Smooth muscle cell of the brain vasculature (primary cell): Measurements from ENCODE around the gene SETMAR.
"Not testable (repeated sequence)": the region's sequence is repeated elsewhere in the genome, so short reads cannot be mapped to it uniquely, and the experiment has no call there.

Experiments used
- DNase-seq: peaks from one replicate; pipeline ENCODE4 v3.0.0-alpha.2; 2012; ENCODE audit warnings: low read depth, low spot score

The SETMAR gene

DNA sequence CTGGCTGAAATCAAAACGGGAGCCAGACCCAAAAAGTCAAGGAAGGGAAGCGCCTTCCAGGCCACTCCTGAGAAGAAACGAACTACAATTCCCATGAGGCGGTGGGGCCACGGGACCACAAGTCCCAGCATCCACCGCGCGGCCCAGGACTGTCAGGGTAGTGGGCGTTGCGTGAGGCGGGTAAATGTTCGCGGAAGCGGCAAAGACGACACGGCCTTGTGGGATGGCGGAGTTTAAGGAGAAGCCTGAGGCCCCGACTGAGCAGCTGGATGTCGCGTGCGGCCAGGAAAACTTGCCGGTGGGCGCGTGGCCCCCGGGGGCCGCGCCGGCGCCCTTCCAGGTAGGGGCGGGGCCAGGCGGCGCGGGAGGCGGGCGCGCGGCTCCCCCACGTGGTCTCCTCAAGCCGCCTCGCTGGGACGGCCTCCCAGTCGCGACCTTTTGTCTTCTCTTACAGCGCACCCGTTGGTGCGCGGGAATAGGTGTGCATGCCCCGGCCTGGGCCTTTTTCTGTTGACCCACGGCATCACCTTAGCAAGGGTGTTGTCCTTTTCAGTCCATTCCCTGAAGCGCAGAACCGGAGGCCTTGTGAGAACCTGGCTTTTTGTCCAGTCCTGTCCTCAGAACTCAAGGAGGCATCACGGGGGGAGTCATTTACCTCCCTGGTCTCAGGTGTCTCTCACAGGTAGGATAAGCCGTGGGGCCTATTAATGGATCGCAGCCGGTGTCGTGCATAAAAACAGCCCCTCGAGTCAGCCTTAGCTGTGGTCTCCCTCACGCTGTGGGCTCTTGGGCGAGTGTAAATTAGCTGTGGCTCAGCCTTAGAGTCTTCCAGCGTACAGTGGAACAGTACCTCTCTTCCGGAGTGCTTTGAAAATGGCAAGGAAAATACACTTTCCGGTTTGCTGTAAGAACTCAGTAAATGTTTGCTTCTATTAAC lies at the start of gene SETMAR:
Gene SETMAR, plus strand, starts transcription at position 183 of the 937 bp plus-strand sequence. Its CDS starts 2 bp downstream, at position 185.
- DNase-seq: peak; percentile 74

DNA sequence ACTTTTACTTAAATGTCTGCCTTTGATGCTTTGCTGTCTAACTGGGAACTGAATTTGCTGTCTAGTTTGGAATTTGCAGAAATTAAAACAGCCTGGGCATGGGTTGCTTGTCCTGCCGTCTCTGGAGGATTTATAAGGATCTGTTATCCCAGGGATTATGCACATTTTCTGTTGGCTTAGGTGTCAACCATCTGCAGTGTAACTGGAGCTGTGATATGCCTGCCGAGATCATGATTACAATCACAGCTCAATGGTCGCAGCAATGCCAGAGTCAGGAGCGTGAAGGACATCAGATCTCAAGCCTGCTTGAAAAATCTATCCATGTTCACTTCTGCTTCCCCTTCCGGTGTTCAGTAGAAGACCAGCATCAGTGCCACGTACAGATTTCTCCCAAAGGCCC lies 41.8 kb upstream of the SETMAR start:
- DNase-seq: no peak

- DNase-seq: no peak
Measured at GRCh38 chr3:4264040-4264439, 39.1 kb upstream of the SETMAR start.

GRCh38 chr3:4270720-4271119 lies 32.4 kb upstream of the SETMAR start:
- no peak for DNase-seq

- DNase-seq: no peak
Measured at GRCh38 chr3:4271834-4272233, 31.3 kb upstream of the SETMAR start.

- DNase-seq: no peak
Measured at GRCh38 chr3:4279516-4280105, 23.6 kb upstream of the SETMAR start.

- no peak for DNase-seq
Measured at GRCh38 chr3:4281991-4282390, 21.2 kb upstream of the SETMAR start.

- DNase-seq: no peak
Measured at GRCh38 chr3:4284865-4285264, 18.3 kb upstream of the SETMAR start.

GRCh38 chr3:4289044-4289443 lies 14.1 kb upstream of the SETMAR start:
- no peak for DNase-seq

DNA sequence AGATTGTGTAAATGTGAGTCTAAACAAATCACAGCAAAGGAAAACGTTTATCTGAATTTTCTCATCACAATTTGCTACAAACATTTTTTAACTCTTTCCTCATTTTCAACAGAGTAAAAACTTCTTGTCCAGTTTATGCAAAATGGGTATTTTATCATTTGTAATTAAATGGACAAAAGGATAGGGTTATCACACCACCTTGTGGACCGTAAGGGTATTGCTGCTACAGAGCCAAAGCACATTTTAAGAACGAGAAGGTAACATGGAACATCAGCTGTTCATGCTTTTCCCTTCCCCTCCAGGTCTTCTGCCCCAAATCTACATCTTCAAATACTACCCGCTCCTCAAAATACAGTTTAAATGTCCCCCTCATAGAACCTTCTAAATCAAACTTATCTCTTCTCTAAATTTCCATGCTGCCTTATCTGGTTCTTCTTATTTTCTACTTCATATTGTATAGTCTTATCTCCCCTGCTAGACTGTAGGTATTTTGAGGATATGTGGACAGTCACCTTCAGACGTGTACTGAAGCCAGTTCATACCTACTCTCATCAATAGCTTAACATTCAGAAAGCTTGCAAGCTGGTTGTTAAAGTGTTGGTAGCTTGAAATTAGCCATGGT lies 12.8 kb upstream of the SETMAR start:
- DNase-seq: peak; percentile 21

GRCh38 chr3:4292301-4292700 lies 10.9 kb upstream of the SETMAR start:
- no peak for DNase-seq

DNA sequence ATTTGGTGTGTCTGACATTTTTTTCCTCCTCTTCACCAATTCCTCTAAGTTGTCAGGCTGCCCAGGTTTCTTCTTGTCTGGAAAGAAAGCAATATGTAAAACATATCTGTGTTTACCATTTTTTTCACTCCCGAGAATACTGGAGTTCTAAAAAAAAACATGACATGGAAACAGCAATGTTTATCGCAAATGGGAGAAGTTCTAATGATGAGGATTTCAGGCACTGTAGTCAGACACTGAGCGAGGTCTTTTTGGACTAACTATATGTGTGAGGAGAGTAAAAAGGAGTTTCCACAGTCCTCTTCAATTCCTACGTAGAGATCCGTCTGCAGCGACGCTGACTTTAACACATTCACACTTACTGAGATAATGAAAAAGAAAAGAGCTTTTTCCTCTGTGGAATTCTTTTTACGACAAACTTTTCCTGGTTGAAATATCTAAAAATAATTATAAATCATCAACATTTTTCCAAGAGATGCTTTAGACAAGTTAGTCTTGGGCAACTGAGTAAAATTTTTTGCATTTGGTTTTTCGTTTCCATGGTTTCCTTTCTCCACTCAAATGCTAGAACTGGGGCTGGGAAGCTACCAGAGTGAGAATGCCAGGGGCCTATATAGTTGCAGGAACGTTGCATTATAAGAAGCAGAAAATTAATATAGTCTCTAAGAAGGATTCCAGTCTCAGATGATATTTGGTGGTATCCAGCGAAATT lies 8.4 kb upstream of the SETMAR start:
- no peak for DNase-seq

GRCh38 chr3:4296454-4296853 lies 6.7 kb upstream of the SETMAR start:
- not testable (repeated sequence) for DNase-seq

- no peak for DNase-seq
Measured at GRCh38 chr3:4297486-4297885, 5.7 kb upstream of the SETMAR start.

DNA sequence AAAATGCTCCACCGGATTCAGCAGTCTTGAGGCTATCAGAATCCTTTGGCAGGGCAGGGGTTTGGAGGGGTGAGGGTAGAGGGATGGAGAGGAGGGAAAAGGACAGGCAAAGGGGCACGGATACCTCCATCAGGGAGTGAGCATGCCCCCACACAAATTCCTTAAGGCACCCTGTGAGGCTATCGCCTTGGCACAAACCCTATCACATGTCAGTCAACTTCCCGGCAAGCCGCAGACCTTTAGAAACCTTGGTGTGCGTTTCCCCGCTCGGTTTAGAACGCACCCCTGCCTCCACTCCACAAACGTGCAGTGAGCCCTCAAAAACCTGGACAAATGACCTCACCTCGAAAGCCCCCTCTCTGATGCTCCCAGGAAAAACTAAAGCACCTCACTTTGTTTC lies 422 bp upstream of the SETMAR start:
- DNase-seq: no peak

DNA sequence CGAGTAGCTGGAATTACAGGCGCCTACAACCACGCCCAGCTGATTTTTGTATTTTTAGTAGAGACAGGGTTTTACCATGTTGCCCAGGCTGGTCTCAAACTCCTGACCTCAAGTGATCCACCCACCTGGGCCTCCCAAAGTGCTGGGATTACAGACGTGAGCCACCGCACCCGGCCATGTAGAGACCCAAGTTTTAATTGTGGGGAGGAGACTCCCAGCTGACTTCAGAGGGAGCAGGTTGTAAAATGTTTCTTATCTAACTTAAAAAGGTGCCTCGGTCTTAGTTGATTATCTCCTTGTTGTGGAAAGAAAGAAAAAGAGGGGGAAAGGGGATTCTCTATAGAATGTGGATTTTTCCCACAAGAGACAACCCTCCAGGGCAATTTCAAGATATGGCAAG lies 2.0 kb downstream of the SETMAR start:
- DNase-seq: not testable (repeated sequence)

DNA sequence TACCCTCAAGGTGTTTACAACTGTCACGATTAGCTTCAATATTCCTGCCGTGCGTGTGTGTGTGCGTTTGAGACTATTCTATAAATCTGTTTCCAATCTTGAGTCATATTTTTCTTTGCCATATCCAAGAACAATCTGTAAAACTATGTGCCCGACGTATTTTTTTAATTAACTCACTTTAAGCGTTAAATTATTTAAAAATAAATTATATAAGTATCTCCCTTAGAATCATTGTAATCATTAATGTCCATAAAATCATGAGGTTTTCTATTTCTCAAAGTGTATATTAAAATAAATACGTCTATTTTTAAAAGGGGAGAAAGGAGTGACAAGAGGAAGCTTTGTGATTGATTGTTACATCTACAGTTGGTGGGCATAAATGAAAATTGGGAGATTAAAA lies 2.9 kb downstream of the SETMAR start:
- no peak for DNase-seq

GRCh38 chr3:4306860-4307259 lies 3.7 kb downstream of the SETMAR start:
- no peak for DNase-seq

DNA sequence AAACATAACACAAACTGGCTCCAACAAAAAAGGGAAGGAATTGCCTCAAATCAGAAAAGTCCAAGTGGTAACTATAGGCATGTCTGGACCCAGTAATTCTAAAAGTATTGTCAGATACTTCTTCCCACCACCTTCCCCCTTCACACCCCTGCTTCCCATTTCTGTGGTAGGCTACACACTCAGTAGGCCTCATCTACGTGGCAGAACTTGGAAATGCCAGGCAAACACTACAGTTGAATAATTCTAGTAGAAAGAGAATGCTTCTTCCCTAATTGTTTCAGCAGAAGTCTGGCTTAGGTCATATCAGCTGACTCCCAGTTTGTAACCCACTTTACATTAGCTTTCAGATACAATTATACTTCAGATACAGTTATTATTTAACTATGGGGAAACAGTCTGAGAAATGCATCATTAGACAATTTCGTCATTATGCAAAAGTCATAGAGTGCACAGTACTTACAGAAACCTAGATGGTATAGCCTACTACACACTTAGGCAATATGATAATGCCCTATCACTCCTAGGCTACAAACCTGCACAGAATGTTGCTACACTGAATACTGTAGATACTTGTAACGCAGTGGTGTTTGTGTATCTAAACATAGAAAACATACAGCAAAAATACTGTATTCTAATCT lies 6.4 kb downstream of the SETMAR start:
- DNase-seq: no peak

- no peak for DNase-seq
Measured at GRCh38 chr3:4310971-4311370, 7.8 kb downstream of the SETMAR start.

DNA sequence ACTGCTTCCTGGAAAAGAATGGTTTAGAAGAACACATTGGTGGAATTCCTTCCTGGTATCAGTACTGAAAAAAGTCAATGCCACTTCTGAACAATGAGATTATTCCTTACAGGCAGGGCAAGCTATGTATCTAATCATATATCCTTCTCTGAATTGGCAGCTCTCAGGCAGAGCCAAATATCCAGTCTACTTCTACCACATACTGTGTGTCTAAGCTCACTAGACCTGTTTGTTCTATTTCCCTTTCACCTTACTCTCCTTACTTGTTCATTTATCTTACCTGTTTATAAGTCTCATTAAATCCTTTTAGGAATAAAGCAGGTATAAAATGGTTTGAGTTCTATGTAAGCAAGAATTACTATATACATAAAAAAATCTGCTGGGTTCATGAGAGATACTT lies 8.3 kb downstream of the SETMAR start:
- DNase-seq: no peak
